ENCODE results near the gene SGSM2. TPM values are rescaled to one million over a fixed set of nuclear protein-coding genes. Genes with fewer than 3 reads are reported as not detected.

SGSM2 gene
- total and polyA plus RNA-seq, 5 donors from 2014 or later: 5.6 to 107 (median 5.9) TPM

DNA sequence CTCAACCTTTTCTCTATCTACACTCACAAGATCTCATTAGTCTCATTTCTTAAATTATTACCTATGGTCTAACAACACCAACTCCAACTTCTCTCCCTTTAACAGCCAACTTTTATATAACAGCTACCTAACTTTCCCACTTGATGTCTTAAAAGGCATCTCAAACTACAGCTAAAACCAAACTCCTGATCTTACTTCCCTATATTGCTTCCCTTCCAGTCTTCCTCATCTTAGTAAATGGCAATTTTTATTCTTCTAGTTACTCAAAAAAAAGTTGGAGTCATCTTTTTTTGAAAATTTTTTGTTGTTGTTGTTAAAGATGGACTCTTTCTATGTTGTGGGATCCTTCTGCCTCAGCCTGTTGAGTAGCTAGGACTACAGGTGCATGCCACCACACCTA, 18.2 kb upstream of the SGSM2 start:
- Mint-ChIP-seq H3K4me1 (peaks cover 0 to 4% (median 2%) of the 10 kb centered on the region in 4 donors), H3K27me3 (no peaks in the 10 kb centered on the region), H3K9me3 (no peaks in the 10 kb centered on the region), H3K27ac (peak overlapping the region in 1 of 3 donors; percentile 70), H3K4me3 (no peak overlapping the region), H3K36me3 (peaks cover 11% of the 10 kb centered on the region)
- ATAC-seq (ENCODE audit: low read depth in 2 of 2) (no peak), DNase-seq (no peak)
- H3K9me3 ChIP-seq (ENCODE audit: control insufficient read depth in 2 of 2, low read length in 2 of 2): no peaks in the 10 kb centered on the region
- peaks cover 19% of the 10 kb centered on the region for H3K36me3 ChIP-seq (ENCODE audit: control insufficient read depth, insufficient read depth, low read length)
- H3K27ac ChIP-seq (ENCODE audit: insufficient read depth, low read length, poor library complexity, severe bottlenecking): no peak overlapping the region
- no peaks in the 10 kb centered on the region for H3K27me3 ChIP-seq (ENCODE audit: control insufficient read depth, insufficient read depth, low read length)
- no peaks in the 10 kb centered on the region for H3K4me1 ChIP-seq (ENCODE audit: control insufficient read depth, insufficient read depth, low read length, poor library complexity, severe bottlenecking)
- no peak overlapping the region for H3K4me3 ChIP-seq (ENCODE audit: low read depth, low read length)

DNA sequence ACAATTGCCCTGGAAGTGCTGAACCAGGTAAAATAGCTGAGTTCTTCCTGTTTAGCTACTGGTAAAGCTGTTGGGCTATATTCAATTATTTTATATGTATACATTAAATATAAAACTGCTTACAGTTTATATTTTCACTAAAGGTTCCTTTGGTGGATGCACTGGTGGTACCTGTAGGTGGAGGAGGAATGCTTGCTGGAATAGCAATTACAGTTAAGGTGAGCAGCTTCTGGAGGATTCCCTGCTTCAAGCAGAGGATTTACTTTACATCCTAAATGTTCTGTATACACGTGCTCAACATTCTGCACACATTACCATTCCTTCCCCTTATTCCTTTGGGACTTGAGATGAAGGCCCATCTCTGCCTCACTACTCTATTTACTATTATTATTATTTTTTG, 15.9 kb upstream of the SGSM2 start:
- Histone ChIP-seq H3K4me1 (ENCODE audit: control insufficient read depth, insufficient read depth, low read length, poor library complexity, severe bottlenecking) (no peaks in the 10 kb centered on the region), H3K27me3 (ENCODE audit: control insufficient read depth, insufficient read depth, low read length) (no peaks in the 10 kb centered on the region), H3K9me3 (ENCODE audit: control insufficient read depth in 2 of 2, low read length in 2 of 2) (no peaks in the 10 kb centered on the region), H3K4me3 (ENCODE audit: low read depth, low read length) (no peak overlapping the region), H3K36me3 (ENCODE audit: control insufficient read depth, insufficient read depth, low read length) (peaks cover 40% of the 10 kb centered on the region), H3K27ac (ENCODE audit: insufficient read depth, low read length, poor library complexity, severe bottlenecking) (no peak overlapping the region)
- Mint-ChIP-seq H3K4me1 (peaks cover 0 to 8% (median 0%) of the 10 kb centered on the region in 4 donors), H3K27ac (no peak overlapping the region), H3K36me3 (peaks cover 27% of the 10 kb centered on the region), H3K4me3 (no peak overlapping the region), H3K27me3 (no peaks in the 10 kb centered on the region), H3K9me3 (no peaks in the 10 kb centered on the region)
- ATAC-seq (ENCODE audit: low read depth in 2 of 2): no peak
- DNase-seq: no peak

DNA sequence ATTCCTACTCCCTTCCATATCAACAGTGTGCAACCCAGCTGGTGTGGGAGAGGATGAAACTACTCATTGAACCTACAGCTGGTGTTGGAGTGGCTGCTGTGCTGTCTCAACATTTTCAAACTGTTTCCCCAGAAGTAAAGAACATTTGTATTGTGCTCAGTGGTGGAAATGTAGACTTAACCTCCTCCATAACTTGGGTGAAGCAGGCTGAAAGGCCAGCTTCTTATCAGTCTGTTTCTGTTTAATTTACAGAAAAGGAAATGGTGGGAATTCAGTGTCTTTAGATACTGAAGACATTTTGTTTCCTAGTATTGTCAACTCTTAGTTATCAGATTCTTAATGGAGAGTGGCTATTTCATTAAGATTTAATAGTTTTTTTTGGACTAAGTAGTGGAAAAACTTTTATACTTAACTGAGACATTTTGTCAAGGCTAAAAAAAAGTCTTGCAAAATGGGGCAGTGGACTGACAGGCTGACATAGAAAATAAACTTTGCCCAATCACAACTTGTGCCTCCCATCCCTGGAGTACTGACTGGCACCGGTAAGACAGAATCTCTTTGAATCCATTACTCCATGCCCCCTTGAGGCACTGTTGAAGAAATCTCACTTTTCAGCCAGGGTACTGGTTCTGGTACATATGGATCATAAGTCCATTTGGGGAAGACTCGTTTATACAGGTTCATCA, 13.5 kb upstream of the SGSM2 start:
- Mint-ChIP-seq H3K9me3 (no peaks in the 10 kb centered on the region), H3K4me1 (peaks cover 0 to 8% (median 0%) of the 10 kb centered on the region in 4 donors), H3K27me3 (no peaks in the 10 kb centered on the region), H3K36me3 (peaks cover 32% of the 10 kb centered on the region), H3K4me3 (no peak overlapping the region), H3K27ac (no peak overlapping the region)
- no peak for ATAC-seq (ENCODE audit: low read depth in 2 of 2)
- no peaks in the 10 kb centered on the region for H3K9me3 ChIP-seq (ENCODE audit: control insufficient read depth in 2 of 2, low read length in 2 of 2)
- peaks cover 56% of the 10 kb centered on the region for H3K36me3 ChIP-seq (ENCODE audit: control insufficient read depth, insufficient read depth, low read length)
- H3K27ac ChIP-seq (ENCODE audit: insufficient read depth, low read length, poor library complexity, severe bottlenecking): no peak overlapping the region
- H3K4me3 ChIP-seq (ENCODE audit: low read depth, low read length): no peak overlapping the region
- H3K27me3 ChIP-seq (ENCODE audit: control insufficient read depth, insufficient read depth, low read length): no peaks in the 10 kb centered on the region
- H3K4me1 ChIP-seq (ENCODE audit: control insufficient read depth, insufficient read depth, low read length, poor library complexity, severe bottlenecking): no peaks in the 10 kb centered on the region
- no peak for DNase-seq

DNA sequence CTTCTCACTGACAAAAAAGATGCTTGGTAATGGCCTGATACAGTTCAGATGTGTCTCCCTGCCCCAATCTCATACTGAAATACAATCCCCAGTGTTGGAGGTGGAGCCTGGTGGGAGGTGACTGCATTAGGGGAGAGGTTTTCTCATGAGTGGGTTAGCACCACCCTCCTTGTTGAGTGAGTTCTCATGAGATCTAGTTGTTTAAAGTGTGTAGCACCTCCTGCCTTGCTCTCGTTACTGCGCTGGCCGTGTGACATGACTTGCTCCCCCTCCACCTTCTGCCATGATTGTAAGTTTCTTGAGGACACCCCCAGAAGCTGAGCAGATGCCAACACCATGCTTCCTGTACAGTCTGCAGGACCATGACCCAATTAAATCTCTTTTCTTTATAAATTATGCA, 6.0 kb upstream of the SGSM2 start:
- Histone ChIP-seq H3K9me3 (ENCODE audit: control insufficient read depth in 2 of 2, low read length in 2 of 2) (no peaks in the 10 kb centered on the region), H3K36me3 (ENCODE audit: control insufficient read depth, insufficient read depth, low read length) (peaks cover 78% of the 10 kb centered on the region), H3K27ac (ENCODE audit: insufficient read depth, low read length, poor library complexity, severe bottlenecking) (no peak overlapping the region), H3K27me3 (ENCODE audit: control insufficient read depth, insufficient read depth, low read length) (no peaks in the 10 kb centered on the region), H3K4me3 (ENCODE audit: low read depth, low read length) (no peak overlapping the region), H3K4me1 (ENCODE audit: control insufficient read depth, insufficient read depth, low read length, poor library complexity, severe bottlenecking) (peaks cover 11% of the 10 kb centered on the region)
- DNase-seq (no peak), ATAC-seq (ENCODE audit: low read depth in 2 of 2) (no peak)
- peaks cover 22% of the 10 kb centered on the region for H3K36me3 Mint-ChIP-seq
- H3K27me3 Mint-ChIP-seq: no peaks in the 10 kb centered on the region
- H3K9me3 Mint-ChIP-seq: no peaks in the 10 kb centered on the region
- H3K4me3 Mint-ChIP-seq: no peak overlapping the region
- peaks cover 15 to 22% (median 16%) of the 10 kb centered on the region in 4 donors for H3K4me1 Mint-ChIP-seq
- H3K27ac Mint-ChIP-seq: no peak overlapping the region

DNA sequence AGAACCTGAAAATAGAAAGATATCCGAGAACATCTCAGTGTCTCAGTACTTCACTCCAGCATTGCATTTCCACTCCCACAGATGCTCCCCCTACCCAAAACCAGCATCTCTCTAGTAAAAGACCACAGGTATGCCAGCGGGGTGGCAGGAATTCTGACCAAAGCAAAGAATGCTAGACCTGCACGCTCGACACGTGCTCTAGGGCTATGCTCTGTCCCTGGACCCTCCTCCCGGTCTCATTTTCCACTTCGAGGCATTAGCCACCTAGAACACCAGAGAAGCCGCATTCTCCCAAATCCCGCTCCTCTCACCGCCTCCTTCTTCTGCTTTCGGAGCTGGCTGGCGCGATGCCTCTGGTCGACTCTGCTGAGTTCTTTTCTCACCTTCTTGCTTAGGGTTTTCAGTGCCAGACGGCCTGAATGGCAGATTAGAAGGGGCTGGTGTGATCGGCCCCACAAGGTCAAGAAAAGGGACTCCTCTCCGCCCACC, 1.5 kb upstream of the SGSM2 start:
- DNase-seq (no peak), ATAC-seq (ENCODE audit: low read depth in 2 of 2) (no peak)
- no peaks in the 10 kb centered on the region for H3K27me3 Mint-ChIP-seq
- H3K4me3 ChIP-seq (ENCODE audit: low read depth, low read length): peak overlapping the region; percentile 93
- peaks cover 43% of the 10 kb centered on the region for H3K36me3 ChIP-seq (ENCODE audit: control insufficient read depth, insufficient read depth, low read length)
- peak overlapping the region in 3 of 4 donors; percentile 98 to 99 (median 99) for H3K4me3 Mint-ChIP-seq
- H3K4me1 ChIP-seq (ENCODE audit: control insufficient read depth, insufficient read depth, low read length, poor library complexity, severe bottlenecking): peaks cover 19% of the 10 kb centered on the region
- H3K27me3 ChIP-seq (ENCODE audit: control insufficient read depth, insufficient read depth, low read length): no peaks in the 10 kb centered on the region
- H3K9me3 Mint-ChIP-seq: no peaks in the 10 kb centered on the region
- peak overlapping the region; percentile 79 for H3K27ac ChIP-seq (ENCODE audit: insufficient read depth, low read length, poor library complexity, severe bottlenecking)
- no peaks in the 10 kb centered on the region for H3K9me3 ChIP-seq (ENCODE audit: control insufficient read depth in 2 of 2, low read length in 2 of 2)
- H3K27ac Mint-ChIP-seq: peak overlapping the region; percentile 95 to 97 (median 97)
- peaks cover 9 to 36% (median 18%) of the 10 kb centered on the region in 4 donors for H3K4me1 Mint-ChIP-seq
- H3K36me3 Mint-ChIP-seq: peaks cover 8% of the 10 kb centered on the region

DNA sequence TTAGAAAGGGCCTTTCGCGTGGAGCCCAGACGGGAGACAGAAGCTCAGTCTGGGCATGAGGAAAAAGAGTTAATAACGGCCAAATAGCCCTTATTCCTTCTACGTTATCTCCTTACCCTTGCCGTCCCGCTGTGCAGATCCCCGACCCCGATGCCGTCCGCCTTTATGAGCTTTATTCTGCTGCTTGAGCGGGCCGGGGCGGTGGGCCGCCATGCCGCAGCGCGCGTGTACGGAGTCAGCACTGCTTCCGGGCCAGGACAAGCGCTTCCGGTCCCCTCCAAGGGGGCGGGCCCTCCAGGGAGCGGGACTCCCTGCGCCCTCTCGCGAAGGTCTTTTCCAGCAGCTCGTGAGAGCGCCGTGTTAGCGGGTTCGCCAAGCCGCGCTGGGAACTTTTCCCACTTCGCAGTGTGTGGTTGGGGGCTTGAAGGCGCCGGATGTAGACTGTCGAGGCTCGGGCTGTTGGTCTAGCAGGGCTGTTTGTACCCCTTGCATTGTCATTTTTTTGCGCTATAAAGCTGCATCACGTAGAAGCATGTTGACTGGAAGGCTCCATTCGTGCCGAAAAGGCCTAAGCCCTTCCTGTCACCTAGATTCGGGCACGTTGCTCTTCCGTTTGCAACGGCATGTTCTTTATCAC, 968 bp upstream of the SGSM2 start, which contains the start of gene TSR1:
TSS of gene TSR1 (minus strand) at position 243 of the 637 bp plus-strand sequence. CDS start at position 213, 30 bp downstream.
- H3K27ac Mint-ChIP-seq: peak within 1 kb of the TSS; percentile 95 to 97 (median 97)
- H3K9me3 Mint-ChIP-seq: no peaks in the 10 kb centered on the region
- H3K36me3 ChIP-seq (ENCODE audit: control insufficient read depth, insufficient read depth, low read length): peaks cover 38% of the 10 kb centered on the region

DNA sequence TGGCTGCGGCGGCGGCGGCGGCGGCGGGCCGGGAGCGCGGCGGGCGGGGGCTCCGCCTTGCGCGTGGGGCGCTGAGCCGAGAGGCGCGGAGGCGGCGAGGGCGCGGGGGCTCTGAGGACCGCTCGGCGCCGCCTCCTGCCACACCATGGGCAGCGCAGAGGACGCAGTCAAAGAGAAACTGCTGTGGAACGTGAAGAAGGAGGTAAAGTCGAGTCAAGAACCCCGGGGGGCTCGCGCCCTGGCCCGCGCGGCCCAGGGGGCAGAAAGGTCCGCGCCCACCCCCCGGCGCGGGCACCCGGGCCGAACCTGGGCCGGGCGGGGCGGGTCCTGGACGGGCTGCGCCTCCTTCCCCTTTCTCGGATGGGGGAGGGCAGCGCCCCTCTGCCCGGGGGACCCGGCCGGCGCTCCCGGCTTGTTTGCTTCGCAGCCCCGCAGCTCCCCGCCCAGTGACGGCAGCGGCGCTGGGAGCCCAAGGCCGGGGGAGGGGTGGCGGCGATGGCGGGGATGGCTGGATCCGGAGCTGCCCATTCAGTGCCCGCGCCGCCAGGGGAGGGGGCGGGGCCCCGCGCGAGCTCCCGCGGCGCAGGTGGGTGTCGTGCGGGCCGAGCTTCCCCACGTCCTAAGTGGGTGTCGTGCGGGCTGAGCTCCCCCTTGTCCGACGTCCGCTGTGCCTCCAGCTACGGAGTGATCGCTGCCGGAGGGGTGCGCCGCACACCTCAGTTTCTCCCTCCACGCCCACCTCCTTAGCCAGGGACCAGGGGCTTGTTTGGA, 428 bp downstream of the SGSM2 start:
- H3K27ac ChIP-seq (ENCODE audit: insufficient read depth, low read length, poor library complexity, severe bottlenecking): peak overlapping the region; percentile 79
- H3K27me3 ChIP-seq (ENCODE audit: control insufficient read depth, insufficient read depth, low read length): no peaks in the 10 kb centered on the region
- peaks cover 19% of the 10 kb centered on the region for H3K4me1 ChIP-seq (ENCODE audit: control insufficient read depth, insufficient read depth, low read length, poor library complexity, severe bottlenecking)
- Mint-ChIP-seq H3K36me3 (peaks cover 11% of the 10 kb centered on the region), H3K4me3 (peak overlapping the region; percentile 84 to 99 (median 92)), H3K27me3 (no peaks in the 10 kb centered on the region), H3K27ac (peak overlapping the region in 2 of 3 donors; percentile 92 to 95), H3K9me3 (no peaks in the 10 kb centered on the region), H3K4me1 (peaks cover 11 to 41% (median 18%) of the 10 kb centered on the region in 4 donors)
- peak overlapping the region; percentile 58 for H3K4me3 ChIP-seq (ENCODE audit: low read depth, low read length)
- peaks cover 30% of the 10 kb centered on the region for H3K36me3 ChIP-seq (ENCODE audit: control insufficient read depth, insufficient read depth, low read length)
- peak; percentile 9 to 18 for ATAC-seq (ENCODE audit: low read depth in 2 of 2)
- no peaks in the 10 kb centered on the region for H3K9me3 ChIP-seq (ENCODE audit: control insufficient read depth in 2 of 2, low read length in 2 of 2)
- DNase-seq: peak; percentile 45 to 63 (median 51)

More for the DNA sequence above, 968 bp upstream of the SGSM2 start, which contains the start of gene TSR1:
- peaks cover 9 to 36% (median 18%) of the 10 kb centered on the region in 4 donors for H3K4me1 Mint-ChIP-seq
- Histone ChIP-seq H3K27me3 (ENCODE audit: control insufficient read depth, insufficient read depth, low read length) (no peaks in the 10 kb centered on the region), H3K4me3 (ENCODE audit: low read depth, low read length) (peak within 1 kb of the TSS; percentile 93), H3K9me3 (ENCODE audit: control insufficient read depth in 2 of 2, low read length in 2 of 2) (no peaks in the 10 kb centered on the region), H3K27ac (ENCODE audit: insufficient read depth, low read length, poor library complexity, severe bottlenecking) (peak within 1 kb of the TSS; percentile 79), H3K4me1 (ENCODE audit: control insufficient read depth, insufficient read depth, low read length, poor library complexity, severe bottlenecking) (peaks cover 19% of the 10 kb centered on the region)
- peak; percentile 85 to 92 (median 88) for DNase-seq
- ATAC-seq (ENCODE audit: low read depth in 2 of 2): peak; percentile 90 to 93
- peaks cover 8% of the 10 kb centered on the region for H3K36me3 Mint-ChIP-seq
- peak within 1 kb of the TSS in 3 of 4 donors; percentile 98 to 99 (median 99) for H3K4me3 Mint-ChIP-seq
- H3K27me3 Mint-ChIP-seq: no peaks in the 10 kb centered on the region

Data from CD4-positive, CD25-positive, alpha-beta regulatory T cell (primary cell).